K562 (cell line): ENCODE measurements around the gene KHNYN. TPM values are rescaled to one million over a fixed set of nuclear protein-coding genes. Genes with fewer than 3 reads are reported as not detected.

ENCODE experiments used
- CTCF ChIP-seq, 3 experiments: IDR thresholded peaks in 2 of 3; conservative IDR thresholded peaks in 1 of 3; 2 replicates each; pipeline ENCODE4 v1.5.1; 2011 to 2012; ENCODE audit warnings: low read length in 3 of 3, mild to moderate bottlenecking in 3 of 3, control low read depth in 2 of 3, improper control_type of control experiment in 1 of 3, inconsistent platforms in 1 of 3, low read depth in 1 of 3, mixed read lengths in 1 of 3, moderate library complexity in 1 of 3; ENCODE audit not compliant: insufficient read depth in 2 of 3
- DIDO1 ChIP-seq: fragments of 450-650 bp; IDR thresholded peaks from 2 replicates; pipeline ENCODE4 v1.6.1; 2016; ENCODE audit warnings: low read depth, missing biosample characterization, missing genetic modification characterization
- HDAC6 ChIP-seq: IDR thresholded peaks from 2 replicates; pipeline ENCODE4 v1.6.1; 2012; ENCODE audit warnings: low read depth, mild to moderate bottlenecking, control low read depth, inconsistent platforms, low read length, moderate library complexity
- SMC3 ChIP-seq: conservative IDR thresholded peaks from 2 replicates; pipeline ENCODE4 v1.6.1; 2011; ENCODE audit warnings: low read depth, low read length, improper control_type of control experiment; ENCODE audit not compliant: insufficient read depth
- YY1 ChIP-seq, 3 experiments: IDR thresholded peaks; 2 replicates each; pipeline ENCODE4 v1.6.1; 2011; ENCODE audit warnings: low read length in 2 of 3, mild to moderate bottlenecking in 2 of 3, moderate library complexity in 2 of 3, borderline replicate concordance in 1 of 3, control low read depth in 1 of 3, low read depth in 1 of 3; ENCODE audit not compliant: insufficient read depth in 3 of 3, insufficient replicate concordance in 2 of 3, control insufficient read depth in 1 of 3, insufficient read length in 1 of 3; ENCODE audit errors: extremely low read depth in 1 of 3
- polyA plus RNA-seq, 8 experiments: library from polyadenylated mRNA; depleted of rRNA in 4 of 8; stranded (reverse) in 5 of 8; unstranded in 3 of 8; fragments of >200 nt; fragmentation: Nextera tagmentation in 2 of 8; fragmentation: Illumina TruSeq in 1 of 8; extraction: Ambion mirVana in 2 of 8; extraction: Trizol in 1 of 8; gene quantifications; 2 replicates each; pipeline versions ENCODE4 v1.2.1 to v1.2.3, GENCODE V29; 2011 to 2014; ENCODE audit warnings: inconsistent platforms in 1 of 8, missing spikeins in 1 of 8
- total RNA-seq, 7 experiments: library from RNA; depleted of rRNA in 6 of 7; stranded (reverse); fragments of >200 nt in 6 of 7; fragmentation: Illumina TruSeq in 2 of 7; extraction: Trizol in 2 of 7; gene quantifications; 2 replicates each; pipeline versions ENCODE4 v1.2.1 to v1.2.3, GENCODE V29; 2011 to 2021; ENCODE audit warnings: low replicate concordance in 1 of 7
- TF ChIP-seq, protein P1 (sequence below): IDR thresholded peaks from 2 replicates; pipeline ENCODE4 v1.6.1; 2014; ENCODE audit warnings: antibody characterized with exemption

Gene KHNYN
- total and polyA plus RNA-seq, 9 of the 15 experiments (the other 6 are each of a cell fraction or from before 2014, with no cell fraction given): 0.76 to 26.0 (median 14.1) TPM

DNA sequence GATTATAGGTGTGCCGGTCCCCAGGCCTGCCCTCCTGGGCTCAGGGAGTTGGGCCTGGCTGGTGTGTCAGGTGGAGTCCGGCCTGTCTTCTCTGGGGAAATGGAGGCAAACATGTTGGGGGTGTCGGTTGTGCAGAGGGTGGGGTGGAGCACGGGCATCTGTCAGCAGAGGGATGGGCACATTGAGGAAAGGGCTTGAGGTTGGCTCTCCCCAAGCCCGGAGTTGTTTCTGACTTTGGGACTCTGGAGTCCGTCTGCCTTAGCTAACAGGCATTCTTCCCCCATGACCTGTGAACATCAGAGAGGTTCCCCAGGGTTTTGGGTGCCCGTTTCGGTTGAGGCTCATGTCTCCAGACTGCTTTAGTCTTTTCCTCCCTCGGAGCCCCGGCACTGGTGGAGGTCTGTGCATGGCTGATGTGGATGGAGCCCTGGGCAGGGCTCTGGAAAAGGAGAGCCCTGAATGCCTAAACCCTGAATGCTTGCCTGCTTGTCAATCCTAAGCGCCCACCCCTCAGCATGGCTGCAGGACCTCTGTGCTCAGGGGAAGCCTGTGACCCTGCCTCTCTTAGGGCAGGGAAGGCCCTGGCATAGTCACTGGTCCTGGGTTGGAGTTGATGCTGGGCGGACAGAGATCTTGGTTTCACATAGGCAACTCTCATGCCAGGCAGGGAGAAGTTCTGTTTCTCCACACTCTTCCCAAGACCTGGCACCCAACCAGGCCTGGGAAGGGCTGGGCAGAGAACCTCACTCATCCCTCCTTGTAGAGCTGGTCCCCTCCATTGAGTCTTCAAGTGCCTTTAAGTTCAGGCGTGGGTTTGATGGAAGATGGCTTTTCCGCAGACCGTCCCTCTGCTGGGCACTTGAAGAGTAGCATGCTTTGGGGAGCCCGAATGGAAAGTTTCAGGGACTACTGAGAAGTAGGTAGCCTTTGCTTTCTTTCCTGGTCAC lies 18.0 kb upstream of the KHNYN start (continued):
- TF ChIP-seq CTCF (IDR thresholded peaks at IDR 0.05 in 2 of 3, conservative IDR thresholded peaks at IDR 0.05 in 1 of 3; ENCODE audit: insufficient read depth in 2 of 3, low read depth in 1 of 3, low read length in 3 of 3): peak; percentile 64 to 73 (median 72)
- no peak for TF ChIP-seq HDAC6
- TF ChIP-seq, protein P1, sequence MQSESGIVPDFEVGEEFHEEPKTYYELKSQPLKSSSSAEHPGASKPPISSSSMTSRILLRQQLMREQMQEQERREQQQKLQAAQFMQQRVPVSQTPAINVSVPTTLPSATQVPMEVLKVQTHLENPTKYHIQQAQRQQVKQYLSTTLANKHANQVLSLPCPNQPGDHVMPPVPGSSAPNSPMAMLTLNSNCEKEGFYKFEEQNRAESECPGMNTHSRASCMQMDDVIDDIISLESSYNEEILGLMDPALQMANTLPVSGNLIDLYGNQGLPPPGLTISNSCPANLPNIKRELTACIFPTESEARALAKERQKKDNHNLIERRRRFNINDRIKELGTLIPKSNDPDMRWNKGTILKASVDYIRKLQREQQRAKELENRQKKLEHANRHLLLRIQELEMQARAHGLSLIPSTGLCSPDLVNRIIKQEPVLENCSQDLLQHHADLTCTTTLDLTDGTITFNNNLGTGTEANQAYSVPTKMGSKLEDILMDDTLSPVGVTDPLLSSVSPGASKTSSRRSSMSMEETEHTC: no peak
- peak; percentile 35; the same call in 1 of the 2 replicates for TF ChIP-seq SMC3
- TF ChIP-seq YY1 (IDR thresholded peaks at IDR 0.05; ENCODE audit: borderline replicate concordance in 1 of 3, control insufficient read depth in 1 of 3, extremely low read depth in 1 of 3, insufficient read depth in 3 of 3, insufficient read length in 1 of 3, insufficient replicate concordance in 2 of 3, low read depth in 1 of 3, low read length in 2 of 3): peak in 1 of 3 experiments; percentile 16
- no peak for TF ChIP-seq DIDO1
